Posterior vena cava (tissue), 2 donors: ENCODE data around the gene ZGPAT. TPM values are rescaled to one million over a fixed set of nuclear protein-coding genes. Genes with fewer than 3 reads are reported as not detected.

ENCODE experiments used
- DNase-seq: peaks from one replicate; pipeline ENCODE4 v3.0.0-alpha.2; 2020; ENCODE audit warnings: low spot score
- intact Hi-C, 2 donors: fragments of 100-400 bp; cut with DNase I; formaldehyde crosslinking; loops; one replicate each; pipeline versions ENCODE4 v1.14.1 to v1.14.2; 2022 to 2023
- total RNA-seq, 2 donors: library from RNA; stranded (reverse); fragmentation: NEBNext Ultra II Directional; extraction: Animal tissue kit (Norgen Biotek cat#: 25700); gene quantifications; one replicate each; pipeline ENCODE4 v1.2.1, GENCODE V29; 2021
- donor health status: DM: yes; HTN: yes; CAD: no.
- donor health status: DM: yes; HTN: yes; CAD: no.

ZGPAT gene
- total RNA-seq, 2 donors from 2014 or later: 15.1 to 15.2 TPM

GRCh38 chr20:63739130-63740069 is 31.6 kb downstream of the ZGPAT start, which contains the start of gene SLC2A4RG:
SLC2A4RG (plus strand) TSS chr20:63739776; CDS start chr20:63739913, 137 bp downstream.
- peak; percentile 93 for DNase-seq
- intact Hi-C loops: no loop called here

DNA sequence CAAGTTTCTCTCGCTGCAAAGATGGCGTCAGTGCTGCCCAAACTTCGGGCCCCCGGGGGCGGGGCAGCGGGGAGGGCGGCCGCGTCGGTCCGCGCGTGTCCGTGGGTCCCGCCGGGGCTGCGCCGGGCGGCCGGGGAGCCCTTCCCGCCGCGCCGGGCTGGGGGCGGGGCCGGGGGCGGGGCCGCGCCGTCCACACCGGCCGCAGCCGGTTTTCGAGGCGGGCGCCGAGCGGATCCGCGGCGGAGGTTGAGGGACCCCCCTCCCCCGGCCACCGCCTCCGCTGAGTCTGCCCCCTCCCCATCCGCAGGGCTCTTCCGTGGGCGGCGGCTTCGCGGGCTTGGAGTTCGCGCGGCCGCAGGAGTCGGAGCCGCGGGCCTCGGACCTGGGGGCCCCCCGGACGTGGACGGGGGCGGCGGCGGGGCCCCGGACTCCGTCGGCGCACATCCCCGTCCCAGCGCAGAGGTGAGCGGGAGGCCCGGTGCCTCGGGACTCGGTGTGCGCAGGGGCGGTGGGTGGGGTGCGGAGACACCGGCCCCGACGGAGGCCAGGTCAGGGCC is 32.3 kb downstream of the ZGPAT start:
- intact Hi-C loops: no loop called here
- no peak for DNase-seq

GRCh38 chr20:63740627-63741353 is 33.0 kb downstream of the ZGPAT start:
- DNase-seq: peak; percentile 98
- intact Hi-C loops: no loop called here

DNA sequence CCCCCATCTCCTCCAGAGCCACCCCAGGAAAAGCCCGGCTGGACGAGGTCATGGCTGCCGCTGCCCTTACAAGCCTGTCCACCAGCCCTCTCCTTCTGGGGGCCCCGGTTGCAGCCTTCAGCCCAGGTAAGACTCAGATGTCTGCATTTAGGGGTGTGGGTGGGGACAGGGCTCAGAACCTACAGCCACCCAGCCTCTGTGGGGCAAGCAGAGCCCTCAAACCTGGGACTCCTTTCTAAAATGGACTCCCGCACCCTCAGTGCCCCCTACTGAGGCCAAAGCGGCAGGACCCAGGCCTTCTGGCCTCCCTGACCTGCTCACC is 33.5 kb downstream of the ZGPAT start:
- intact Hi-C loops: no loop called here
- no peak for DNase-seq

DNA sequence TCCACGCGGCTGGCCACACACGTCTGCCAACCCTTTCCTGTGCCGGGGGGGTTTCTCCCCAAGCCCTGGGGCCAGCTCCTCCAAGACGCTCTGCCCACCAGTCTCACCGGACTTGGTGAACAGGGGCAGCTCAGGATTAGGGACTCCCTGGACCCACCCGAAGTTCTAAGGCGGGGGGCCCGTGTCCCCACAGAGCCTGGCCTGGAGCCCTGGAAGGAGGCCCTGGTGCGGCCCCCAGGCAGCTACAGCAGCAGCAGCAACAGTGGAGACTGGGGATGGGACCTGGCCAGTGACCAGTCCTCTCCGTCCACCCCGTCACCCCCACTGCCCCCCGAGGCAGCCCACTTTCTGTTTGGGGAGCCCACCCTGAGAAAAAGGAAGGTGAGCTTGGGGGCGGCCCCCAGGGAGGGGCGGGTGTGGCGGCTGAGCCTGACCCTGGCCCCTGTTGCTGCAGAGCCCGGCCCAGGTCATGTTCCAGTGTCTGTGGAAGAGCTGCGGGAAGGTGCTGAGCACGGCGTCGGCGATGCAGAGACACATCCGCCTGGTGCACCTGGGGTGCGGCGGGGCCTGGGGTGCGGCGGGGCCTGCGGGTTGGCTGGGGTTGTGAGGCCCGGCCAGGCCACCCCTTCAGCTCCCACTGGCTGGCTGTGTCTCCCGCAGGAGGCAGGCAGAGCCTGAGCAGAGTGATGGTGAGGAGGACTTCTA is 34.0 kb downstream of the ZGPAT start:
- DNase-seq: peak; percentile 77
- intact Hi-C loops: no loop called here

DNA sequence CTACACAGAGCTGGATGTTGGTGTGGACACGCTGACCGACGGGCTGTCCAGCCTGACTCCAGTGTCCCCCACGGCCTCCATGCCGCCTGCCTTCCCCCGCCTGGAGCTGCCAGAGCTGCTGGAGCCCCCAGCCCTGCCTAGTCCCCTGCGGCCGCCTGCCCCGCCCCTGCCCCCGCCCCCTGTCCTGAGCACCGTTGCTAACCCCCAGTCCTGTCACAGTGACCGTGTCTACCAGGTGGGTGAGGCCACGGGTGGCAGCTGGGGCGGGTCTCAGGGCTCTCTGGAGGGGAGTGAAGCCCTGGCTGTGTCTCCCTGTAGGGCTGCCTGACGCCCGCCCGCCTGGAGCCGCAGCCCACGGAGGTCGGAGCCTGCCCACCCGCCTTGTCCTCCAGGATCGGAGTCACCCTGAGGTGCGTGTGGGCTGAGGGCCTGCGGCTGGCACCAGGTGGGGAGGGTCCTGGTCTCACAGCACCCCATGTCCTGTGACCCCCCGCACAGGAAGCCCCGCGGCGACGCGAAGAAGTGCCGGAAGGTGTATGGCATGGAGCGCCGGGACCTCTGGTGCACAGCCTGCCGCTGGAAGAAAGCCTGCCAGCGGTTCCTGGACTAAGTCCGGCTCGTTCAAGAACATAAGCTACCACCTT is 34.7 kb downstream of the ZGPAT start:
- peak; percentile 72 for DNase-seq
- intact Hi-C loops: no loop called here

DNA sequence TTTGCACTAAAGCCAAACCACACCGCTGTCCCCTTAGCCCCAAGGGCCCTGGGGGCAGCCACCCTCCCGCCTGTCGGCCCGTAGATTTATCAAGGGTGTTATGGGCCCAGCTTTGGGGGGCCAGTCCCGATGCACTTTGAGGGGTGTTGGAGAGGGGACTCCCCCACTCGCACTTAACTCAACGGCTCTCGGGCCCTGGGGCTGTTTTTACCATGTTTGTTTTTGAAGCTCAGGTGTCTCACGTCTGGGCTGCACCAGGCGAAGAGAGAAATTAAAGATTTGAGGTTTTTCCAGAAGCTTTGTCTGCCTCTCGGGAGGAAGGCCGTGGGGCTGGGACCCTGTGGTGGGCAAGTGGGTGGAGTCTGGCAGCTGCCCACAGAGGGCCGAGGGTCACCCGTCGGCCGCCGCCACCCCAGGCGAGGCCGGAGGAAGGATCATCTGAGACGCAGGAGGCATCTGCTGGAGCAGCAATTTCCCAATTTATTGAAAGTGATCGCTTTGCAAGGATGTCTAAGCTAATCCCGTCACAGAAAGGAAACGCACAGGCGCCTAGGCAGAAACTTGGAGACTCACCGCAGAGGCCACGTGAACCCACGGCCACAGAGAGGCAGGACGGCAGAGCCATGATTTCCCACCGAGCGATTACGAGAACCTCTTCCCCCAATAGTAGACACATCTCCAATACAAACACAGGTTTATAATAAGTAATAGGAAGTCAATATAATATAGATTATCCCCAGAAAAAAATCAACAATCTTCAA is 35.6 kb downstream of the ZGPAT start:
- intact Hi-C loops: no loop called here
- DNase-seq: no peak

DNA sequence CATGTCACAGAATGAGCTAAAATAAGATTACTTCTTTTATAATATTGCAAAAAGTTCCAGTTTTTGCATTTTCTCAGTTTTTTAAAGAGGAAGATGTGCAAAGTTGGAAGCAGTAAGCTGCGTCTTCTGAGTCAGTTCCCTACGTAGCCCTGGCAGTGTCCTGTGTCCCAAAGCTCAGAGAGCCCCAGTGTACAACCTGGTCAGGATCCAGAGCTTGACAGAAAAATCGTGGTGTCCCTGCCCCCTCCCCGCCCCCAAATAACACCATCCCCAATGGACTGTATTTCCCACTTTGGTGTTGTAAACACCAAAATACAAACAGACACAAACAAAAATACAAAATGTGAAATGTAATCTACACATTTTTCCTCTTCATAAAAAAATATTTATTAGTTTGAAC is 36.3 kb downstream of the ZGPAT start:
- no peak for DNase-seq
- intact Hi-C loops: no loop called here

DNA sequence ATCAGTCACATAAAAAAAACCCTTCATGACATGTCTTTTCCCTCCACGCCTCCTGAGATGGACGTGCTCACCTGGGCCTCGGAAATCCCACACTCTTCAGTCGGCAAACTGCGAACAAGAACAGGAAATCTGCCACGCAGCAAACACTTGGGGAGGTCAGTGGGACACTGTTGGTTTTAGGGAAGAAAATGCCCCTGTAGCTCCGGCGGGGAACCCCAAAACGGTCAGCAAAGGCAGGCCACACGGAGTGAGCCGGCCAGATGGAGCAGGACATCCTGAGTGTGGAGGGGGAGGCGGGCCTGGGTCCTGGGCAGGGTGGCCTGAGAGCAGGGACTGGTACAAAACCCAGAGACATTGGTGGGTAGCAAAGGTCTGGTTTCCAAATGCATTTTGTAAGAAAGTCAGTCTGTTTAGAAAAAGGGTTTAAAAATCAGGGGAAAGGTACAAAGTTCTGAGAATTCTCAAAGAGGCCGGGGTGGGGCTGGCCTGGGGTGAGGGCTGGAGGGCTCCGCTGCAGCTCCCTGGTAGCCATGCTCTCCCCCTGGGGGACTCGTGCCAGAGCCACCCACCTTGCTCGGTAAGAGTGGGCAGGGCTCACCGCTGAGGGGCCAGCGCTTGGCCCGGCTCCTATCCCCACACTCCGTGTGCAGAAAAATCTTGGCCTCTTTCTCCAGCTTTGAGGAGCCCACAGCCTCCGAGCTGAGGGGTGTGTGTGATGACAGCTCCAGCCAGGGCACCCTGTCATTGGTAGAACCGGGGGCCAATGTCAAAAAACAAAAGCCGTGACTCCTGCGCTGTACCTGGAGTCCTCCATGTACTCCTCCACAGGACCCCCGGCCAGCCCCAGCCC is 37.0 kb downstream of the ZGPAT start:
- DNase-seq: no peak
- intact Hi-C loops: no loop called here

DNA sequence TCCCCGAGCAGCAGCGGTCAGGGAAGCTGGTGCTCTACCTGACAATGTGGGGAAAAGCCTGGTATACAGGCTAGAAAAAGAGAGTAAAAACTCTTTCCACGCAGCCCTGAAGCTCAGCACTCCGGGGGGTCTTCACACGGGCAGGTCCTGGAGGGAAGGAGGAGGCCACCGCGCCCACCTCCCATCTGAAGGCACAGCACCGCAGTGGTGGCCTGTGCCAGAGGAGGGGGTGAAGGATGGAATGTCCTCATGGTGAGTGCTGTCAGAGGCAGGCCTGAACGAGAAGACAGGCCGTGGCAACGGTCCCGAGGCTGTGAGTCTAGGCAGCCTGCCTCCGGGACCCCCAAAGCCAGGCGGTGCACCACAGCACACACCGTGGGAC is 37.6 kb downstream of the ZGPAT start:
- intact Hi-C loops: no loop called here
- DNase-seq: no peak

- intact Hi-C loops: no loop called here
- no peak for DNase-seq
These were observed 38.3 kb downstream of the ZGPAT start for GRCh38 chr20:63745961-63746731.

DNA sequence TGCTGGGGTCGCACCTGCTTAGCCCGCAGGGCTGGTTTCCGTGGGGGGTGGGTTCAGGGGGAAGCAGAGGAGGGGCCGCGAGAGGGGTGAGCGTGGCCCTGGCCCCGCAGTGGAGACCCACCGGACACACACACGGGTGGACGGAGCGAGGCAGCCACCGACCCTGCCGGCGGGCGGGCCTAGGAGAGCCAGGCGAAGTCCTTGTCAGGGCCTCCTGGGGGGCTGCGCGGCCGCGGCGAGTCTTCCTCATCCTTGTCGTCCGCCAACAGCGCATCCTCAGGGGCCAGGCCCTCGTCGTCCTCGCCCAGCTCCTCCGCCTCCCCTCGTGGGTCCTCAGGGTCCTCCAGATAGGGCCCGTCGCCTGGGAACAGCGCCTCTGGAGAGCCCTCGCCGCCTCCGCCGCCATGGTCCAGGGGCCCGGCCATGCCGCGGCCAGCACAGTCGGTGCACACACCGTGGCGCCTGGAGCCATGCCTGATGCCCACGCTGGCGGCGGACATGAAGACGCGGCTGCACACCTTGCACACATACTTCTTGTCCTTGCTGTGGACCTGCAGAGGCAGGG is 39.0 kb downstream of the ZGPAT start:
- intact Hi-C loops: no loop called here
- no peak for DNase-seq

- intact Hi-C loops: no loop called here
- DNase-seq: no peak
These were observed 39.8 kb downstream of the ZGPAT start for GRCh38 chr20:63747622-63748069.

DNA sequence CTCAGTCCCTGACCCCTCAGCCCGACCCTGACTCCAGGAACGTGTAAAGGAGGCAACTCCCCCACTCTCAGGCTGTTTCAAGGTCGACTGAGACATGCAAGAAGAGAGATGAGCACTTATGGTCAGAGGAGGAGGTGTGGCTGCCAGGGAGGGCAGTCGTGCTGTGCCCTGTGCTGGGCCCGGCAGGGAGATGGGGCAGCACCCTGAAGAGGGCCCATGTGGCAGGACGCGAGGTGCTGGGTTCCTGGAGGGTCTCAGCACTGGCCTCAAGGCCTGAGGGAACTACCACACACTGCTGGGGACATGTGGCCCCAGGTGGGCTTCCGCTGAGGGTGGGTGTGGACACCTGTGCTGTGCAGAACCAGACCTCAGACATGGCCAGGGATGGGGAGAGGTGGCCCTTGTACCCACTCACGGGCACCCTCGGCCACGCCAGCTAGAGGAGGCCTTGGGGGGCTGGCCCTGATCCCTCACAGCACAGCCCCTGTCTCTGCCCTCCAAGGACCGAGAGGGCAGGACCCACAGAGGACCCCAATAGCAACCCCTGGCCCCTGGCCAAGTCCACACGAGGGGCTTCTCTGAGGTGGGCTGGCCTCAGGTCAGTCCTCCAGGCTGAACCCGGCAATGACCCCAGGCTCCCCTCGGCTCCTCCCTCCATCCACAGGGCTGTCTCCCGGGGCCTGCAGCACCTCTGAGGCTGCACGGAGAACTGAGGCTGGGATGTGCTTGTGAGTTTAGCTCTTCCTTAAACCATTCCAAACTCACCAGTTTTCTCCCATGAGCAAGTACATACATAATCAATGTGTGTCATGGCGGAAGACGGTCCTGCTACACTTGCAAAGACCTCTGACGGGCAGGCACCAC is 40.5 kb downstream of the ZGPAT start:
- DNase-seq: no peak
- intact Hi-C loops: no loop called here

GRCh38 chr20:63748934-63749270 is 41.1 kb downstream of the ZGPAT start:
- intact Hi-C loops: no loop called here
- no peak for DNase-seq
